GM21825 (cell line): ENCODE results near the gene KANSL1.
"Not testable (repeated sequence)": the region's sequence is repeated elsewhere in the genome, so short reads cannot be mapped to it uniquely, and the experiment has no call there.

Source experiments
- ATAC-seq: cut with Tn5 transposase; IDR thresholded peaks from one replicate; pipeline ENCODE4 v1.9.1; 2021; ENCODE audit warnings: mild to moderate bottlenecking, moderate library complexity; ENCODE audit not compliant: unreplicated experiment

The KANSL1 gene

GRCh38 chr17:46007461-46007965, 185.7 kb downstream of the KANSL1 start:
- ATAC-seq = no peak

- not testable (repeated sequence) for ATAC-seq
Measured at GRCh38 chr17:46006082-46006481, 187.1 kb downstream of the KANSL1 start.

- no peak for ATAC-seq
Measured at GRCh38 chr17:46003907-46004748, 189.1 kb downstream of the KANSL1 start.

- ATAC-seq = no peak
Measured at GRCh38 chr17:46002973-46003316, 190.3 kb downstream of the KANSL1 start.

- ATAC-seq = no peak
Measured at GRCh38 chr17:46002311-46002972, 190.8 kb downstream of the KANSL1 start.

- ATAC-seq = no peak
Measured at GRCh38 chr17:46001390-46002310, 191.6 kb downstream of the KANSL1 start.

GRCh38 chr17:46000757-46001156, 192.5 kb downstream of the KANSL1 start:
- no peak for ATAC-seq

- no peak for ATAC-seq
Measured at GRCh38 chr17:46000292-46000691, 192.9 kb downstream of the KANSL1 start.

GRCh38 chr17:45999900-46000290, 193.3 kb downstream of the KANSL1 start:
- ATAC-seq = no peak

GRCh38 chr17:45998987-45999899, 194.0 kb downstream of the KANSL1 start, which contains the start of gene STH:
TSS of gene STH (plus strand) at chr17:45999250. CDS start at chr17:45999280, 30 bp downstream.
- no peak for ATAC-seq

- no peak for ATAC-seq
Measured at GRCh38 chr17:45997624-45998023, 195.6 kb downstream of the KANSL1 start.

GRCh38 chr17:45997166-45997565, 196.1 kb downstream of the KANSL1 start:
- ATAC-seq = no peak

- no peak for ATAC-seq
Measured at GRCh38 chr17:45996282-45996937, 196.8 kb downstream of the KANSL1 start.

GRCh38 chr17:45995627-45996270, 197.5 kb downstream of the KANSL1 start:
- ATAC-seq = no peak

- no peak for ATAC-seq
Measured at GRCh38 chr17:45994987-45995386, 198.2 kb downstream of the KANSL1 start.

- no peak for ATAC-seq
Measured at GRCh38 chr17:45993962-45994627, 199.1 kb downstream of the KANSL1 start.

- ATAC-seq = no peak
Measured at GRCh38 chr17:45992904-45993303, 200.3 kb downstream of the KANSL1 start.

- ATAC-seq = no peak
Measured at GRCh38 chr17:45992175-45992574, 201.1 kb downstream of the KANSL1 start.
